NCI-H446 treated with DMSO at 0.1 percent for 48 hours (cell line): Measurements from ENCODE around the gene FMN2.

Source experiments
- DNase-seq: peaks from one replicate; lab custom pipeline; 2025; lab: John Stamatoyannopoulos, UW

Gene FMN2

GRCh38 chr1:240098534-240098933, 6.9 kb downstream of the FMN2 start:
- no peak for DNase-seq

- DNase-seq, result no peak
Measured at GRCh38 chr1:240099329-240099728, 7.6 kb downstream of the FMN2 start.

- DNase-seq, result no peak
Measured at GRCh38 chr1:240099748-240100147, 8.1 kb downstream of the FMN2 start.

- DNase-seq, result no peak
Measured at GRCh38 chr1:240100371-240100934, 8.8 kb downstream of the FMN2 start.

- no peak for DNase-seq
Measured at GRCh38 chr1:240101306-240101705, 9.6 kb downstream of the FMN2 start.

GRCh38 chr1:240101737-240102136, 10.1 kb downstream of the FMN2 start:
- no peak for DNase-seq

- DNase-seq, result no peak
Measured at GRCh38 chr1:240104672-240105071, 13.0 kb downstream of the FMN2 start.

GRCh38 chr1:240107058-240107684, 15.5 kb downstream of the FMN2 start:
- no peak for DNase-seq

GRCh38 chr1:240109130-240109529, 17.4 kb downstream of the FMN2 start:
- DNase-seq, result no peak

- no peak for DNase-seq
Measured at GRCh38 chr1:240109920-240110636, 18.4 kb downstream of the FMN2 start.

GRCh38 chr1:240111558-240111957, 19.9 kb downstream of the FMN2 start:
- DNase-seq, result no peak

GRCh38 chr1:240114222-240114621, 22.5 kb downstream of the FMN2 start:
- DNase-seq, result no peak

- no peak for DNase-seq
Measured at GRCh38 chr1:240115831-240116230, 24.1 kb downstream of the FMN2 start.

- no peak for DNase-seq
Measured at GRCh38 chr1:240116831-240117769, 25.4 kb downstream of the FMN2 start.

GRCh38 chr1:240117930-240118329, 26.2 kb downstream of the FMN2 start:
- DNase-seq, result no peak

- DNase-seq, result no peak
Measured at GRCh38 chr1:240122639-240123613, 31.2 kb downstream of the FMN2 start.

- no peak for DNase-seq
Measured at GRCh38 chr1:240126821-240127220, 35.1 kb downstream of the FMN2 start.

- no peak for DNase-seq
Measured at GRCh38 chr1:240128366-240128765, 36.7 kb downstream of the FMN2 start.

GRCh38 chr1:240134113-240134512, 42.4 kb downstream of the FMN2 start:
- DNase-seq, result no peak

GRCh38 chr1:240134596-240134995, 42.9 kb downstream of the FMN2 start:
- no peak for DNase-seq

- DNase-seq, result no peak
Measured at GRCh38 chr1:240136402-240136801, 44.7 kb downstream of the FMN2 start.
